ENCODE results near the gene GPR31.
"Not testable (repeated sequence)": the region's sequence is repeated elsewhere in the genome, so short reads cannot be mapped to it uniquely, and the experiment has no call there.

DNA sequence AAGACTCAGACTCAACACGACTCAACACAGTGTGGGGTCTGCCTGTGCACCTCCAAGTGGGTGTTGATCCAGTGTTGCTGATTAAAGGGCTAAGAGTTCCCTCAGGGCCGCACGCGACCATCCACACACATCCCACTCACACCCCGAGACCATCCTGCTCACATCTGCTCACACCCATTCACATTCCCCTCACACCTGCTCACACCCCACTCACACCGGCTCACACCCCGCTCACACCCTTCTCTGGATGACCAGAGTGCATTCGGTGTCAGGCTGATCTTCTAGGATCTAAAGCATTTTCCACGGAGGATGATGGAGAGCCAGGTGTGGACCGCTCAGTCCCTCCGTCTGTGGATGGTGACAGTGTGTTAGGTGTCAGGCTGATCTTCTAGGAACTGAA, 13.5 kb upstream of the GPR31 start:
- not testable (repeated sequence) for TF ChIP-seq SUZ12 (IDR thresholded peaks at IDR 0.05; ENCODE audit: extremely low read depth, insufficient read depth, insufficient read length); YY1 (IDR thresholded peaks at IDR 0.05; ENCODE audit: insufficient read depth, insufficient read length)
